ENCODE results near the gene KLHL10. TPM values are rescaled to one million over a fixed set of nuclear protein-coding genes. Genes with fewer than 3 reads are reported as not detected.
A peak's percentile ranks its signal among the peaks of the same experiment; 100 is the strongest.

Gene KLHL10
- total RNA-seq, result not detected

DNA sequence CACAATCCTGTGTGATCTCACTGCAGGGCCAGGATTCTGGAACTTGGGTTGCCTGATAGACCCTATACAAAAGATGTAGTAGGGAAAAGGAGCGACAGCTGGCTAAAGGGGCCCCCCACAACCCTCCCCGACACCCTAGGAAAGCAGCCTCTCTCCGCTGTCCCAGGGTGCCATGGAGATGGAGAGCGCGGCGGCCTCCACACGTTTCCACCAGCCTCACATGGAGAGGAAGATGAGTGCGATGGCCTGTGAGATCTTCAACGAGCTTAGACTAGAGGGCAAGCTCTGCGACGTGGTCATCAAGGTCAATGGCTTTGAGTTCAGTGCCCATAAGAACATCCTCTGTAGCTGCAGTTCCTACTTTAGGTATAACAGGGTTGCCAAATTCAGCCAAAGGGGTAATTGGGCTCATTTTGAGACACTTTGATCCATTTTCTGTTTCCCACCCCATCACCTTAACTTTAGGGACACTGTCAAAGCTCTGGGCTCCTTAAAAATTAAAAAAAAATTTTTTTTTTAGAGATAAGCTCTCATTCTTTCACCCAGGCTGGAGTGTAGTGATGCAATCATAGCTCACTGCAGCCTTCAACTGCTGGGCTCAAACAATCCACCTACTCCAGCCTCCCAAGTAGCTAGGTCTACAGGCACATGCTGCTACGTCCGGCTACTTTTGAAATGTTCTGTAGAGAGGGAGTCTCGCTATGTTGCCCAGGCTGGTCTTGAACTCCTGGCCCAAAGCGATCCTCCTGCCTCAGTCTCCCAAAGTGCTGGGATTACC is at the start of gene KLHL10:
KLHL10 (plus strand) TSS at position 65 of the 778 bp plus-strand sequence; CDS start at position 173, 108 bp downstream.
- no peak for DNase-seq

GRCh38 chr17:41792845-41793783 is 44.5 kb upstream of the KLHL10 start:
- no peak for DNase-seq

DNA sequence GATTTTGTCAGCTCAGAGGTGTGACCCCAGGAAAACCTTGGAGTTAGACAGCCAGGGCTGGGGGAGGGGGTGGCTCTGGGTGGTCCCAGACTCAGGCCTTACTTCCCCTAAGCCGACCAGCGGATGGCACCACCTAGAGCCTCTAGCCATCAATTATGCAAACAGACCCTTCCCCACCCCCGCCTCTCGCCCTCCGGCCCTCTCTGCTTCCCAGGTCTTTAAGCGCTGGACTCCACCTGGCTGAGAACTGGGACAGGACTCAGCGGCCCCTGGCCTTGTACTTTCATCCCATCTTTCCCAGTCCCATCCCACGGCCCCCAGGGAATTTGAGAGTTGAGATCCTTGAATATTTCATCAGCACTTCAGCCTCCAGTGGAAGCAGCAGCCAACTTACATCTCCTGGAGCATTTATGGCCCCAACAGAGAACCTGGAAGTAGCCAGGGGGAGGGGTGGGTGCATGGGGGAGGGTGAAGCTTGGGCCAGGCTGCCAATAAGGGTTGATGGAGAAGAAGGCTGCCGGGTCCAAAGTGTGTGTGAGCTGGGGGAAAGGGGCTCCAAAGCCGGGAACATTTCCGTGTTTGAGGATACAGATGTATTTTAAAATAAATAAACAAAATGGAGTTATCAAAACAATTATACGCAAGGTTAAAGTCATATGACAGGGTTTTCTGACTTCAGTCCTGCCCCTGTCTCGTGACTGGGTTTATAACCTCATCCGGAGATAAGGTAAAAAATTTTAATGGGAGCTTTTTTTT is 43.7 kb upstream of the KLHL10 start:
- no peak for DNase-seq

DNA sequence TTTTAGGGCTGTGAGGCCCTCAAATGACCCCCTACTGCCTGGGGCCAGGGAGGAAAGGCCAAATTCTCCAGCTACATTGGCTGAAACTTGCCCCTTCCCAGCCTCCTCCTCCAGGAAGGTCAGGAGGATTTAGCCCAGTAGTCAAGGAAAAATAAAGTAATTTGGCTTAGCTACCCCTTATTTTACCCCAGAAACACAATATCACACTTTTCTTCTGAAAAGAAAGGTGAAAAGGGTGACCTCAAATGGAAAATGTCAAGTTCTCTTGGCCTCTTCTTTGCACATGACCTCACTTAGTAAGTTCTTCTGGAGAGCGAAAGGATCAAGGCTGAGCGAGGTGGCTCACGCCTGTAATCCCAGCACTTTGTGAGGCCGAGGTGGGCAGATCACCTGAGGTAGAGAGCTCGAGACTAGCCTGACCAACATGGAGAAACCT is 43.1 kb upstream of the KLHL10 start:
- DNase-seq, result no peak

DNA sequence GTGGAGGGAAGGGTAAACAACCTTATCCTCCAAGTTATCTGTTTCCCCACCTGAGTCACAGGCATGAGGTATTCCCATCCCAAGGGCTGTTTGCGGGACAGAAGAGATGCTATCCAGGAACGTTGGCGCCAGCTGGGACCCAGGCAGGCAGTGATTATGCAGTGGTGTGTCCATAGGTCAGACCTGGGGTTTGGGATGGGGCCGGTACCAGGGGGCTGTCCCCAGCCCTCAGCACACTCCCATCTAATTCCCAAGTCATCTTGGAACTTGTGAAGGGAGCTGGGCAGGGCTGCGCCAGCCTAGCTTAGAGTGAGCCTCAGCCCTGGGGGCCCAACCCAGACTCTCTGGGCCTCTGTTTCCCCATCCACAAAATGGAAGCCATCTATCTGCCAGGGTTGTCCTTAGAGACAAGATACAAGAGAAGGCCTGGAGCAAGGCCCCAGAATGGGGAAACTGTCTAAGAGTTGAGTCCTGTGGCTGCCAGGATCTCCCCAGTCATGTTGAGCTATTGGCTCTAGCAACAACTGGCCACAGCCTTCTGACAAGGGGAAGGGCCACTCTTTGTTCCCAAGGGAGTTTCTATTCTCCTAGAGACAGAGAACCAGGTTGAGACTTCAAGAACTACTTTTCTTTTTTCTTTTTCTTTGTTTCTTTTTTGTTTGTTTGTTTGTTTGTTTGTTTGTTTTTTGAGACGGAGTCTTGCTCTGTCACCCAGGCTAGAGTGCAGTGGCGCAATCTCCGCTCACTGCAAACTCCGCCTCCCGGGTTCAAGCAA is 41.3 kb upstream of the KLHL10 start:
- no peak for DNase-seq

DNA sequence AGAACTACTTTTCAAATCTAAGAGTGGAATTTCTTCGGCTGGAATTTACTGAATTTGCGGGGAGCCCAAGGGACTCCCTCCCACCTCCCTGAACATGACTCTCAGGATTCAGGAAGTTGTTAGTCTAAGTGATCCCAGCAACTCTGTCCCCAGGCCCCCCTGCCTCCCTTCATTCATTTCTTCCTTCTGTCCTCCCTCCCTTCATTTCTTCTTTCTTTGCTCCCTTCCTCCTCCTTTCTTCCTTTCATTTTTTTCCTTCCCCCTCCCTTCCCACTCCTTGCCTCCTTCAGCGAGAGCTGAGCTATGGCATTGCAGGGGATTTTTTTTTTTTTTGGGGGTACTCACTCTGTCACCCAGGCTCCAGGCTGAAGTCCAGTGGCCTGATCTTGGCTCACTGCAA is 40.2 kb upstream of the KLHL10 start:
- no peak for DNase-seq

- DNase-seq, result no peak
Observed at GRCh38 chr17:41799366-41799765, 38.3 kb upstream of the KLHL10 start.

- no peak for DNase-seq
Observed at GRCh38 chr17:41800601-41801373, 36.8 kb upstream of the KLHL10 start.

GRCh38 chr17:41801374-41802271 is 36.0 kb upstream of the KLHL10 start:
- DNase-seq, result peak; percentile 45

DNA sequence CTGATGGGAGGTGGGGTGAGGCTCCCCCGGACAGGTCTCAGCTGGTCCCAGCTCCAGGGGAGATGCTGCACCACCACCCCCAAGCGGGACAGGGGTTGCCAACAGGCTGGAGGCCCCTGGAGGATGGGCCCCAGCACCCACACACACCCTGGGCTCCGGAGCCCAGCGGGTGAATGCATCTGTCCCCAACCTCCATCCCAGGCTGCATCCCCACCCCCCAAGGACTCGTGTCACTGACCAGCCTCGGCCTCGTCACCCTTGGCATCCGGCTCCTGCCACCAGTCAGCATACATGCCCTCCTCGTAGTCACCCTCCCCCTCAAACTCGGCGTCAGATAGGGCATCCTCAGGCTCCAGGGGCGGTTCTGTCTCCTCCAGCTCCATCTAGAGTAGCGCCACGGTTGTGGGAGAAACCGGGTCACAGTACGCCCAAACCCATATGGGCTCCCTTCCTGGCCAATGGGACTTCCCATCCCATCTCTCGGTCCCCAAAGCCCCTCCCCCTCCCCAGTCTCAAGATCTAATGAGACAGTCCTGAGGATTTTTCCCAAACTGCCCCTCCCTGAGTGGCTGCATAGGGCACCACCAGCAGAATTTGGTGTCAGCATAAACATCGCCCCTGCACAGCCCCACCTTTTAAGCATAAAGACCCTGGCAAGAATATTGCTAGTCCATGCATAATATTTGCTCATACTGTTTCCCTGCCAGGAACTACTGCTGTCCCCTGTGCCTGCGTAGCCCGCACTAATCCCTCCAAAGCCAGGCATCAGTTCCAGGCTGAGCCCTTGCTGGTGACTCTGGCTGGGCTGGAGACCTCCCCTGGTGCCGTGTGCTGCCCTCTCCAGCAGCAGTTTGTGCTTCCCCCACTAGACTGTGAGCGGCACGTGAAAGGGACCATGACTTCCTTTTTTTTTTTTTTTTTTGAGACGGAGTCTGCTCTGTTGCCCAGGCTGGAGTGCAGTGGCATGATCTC is 34.3 kb upstream of the KLHL10 start:
- DNase-seq, result no peak

- no peak for DNase-seq
Observed at GRCh38 chr17:41806685-41807445, 30.8 kb upstream of the KLHL10 start.

DNA sequence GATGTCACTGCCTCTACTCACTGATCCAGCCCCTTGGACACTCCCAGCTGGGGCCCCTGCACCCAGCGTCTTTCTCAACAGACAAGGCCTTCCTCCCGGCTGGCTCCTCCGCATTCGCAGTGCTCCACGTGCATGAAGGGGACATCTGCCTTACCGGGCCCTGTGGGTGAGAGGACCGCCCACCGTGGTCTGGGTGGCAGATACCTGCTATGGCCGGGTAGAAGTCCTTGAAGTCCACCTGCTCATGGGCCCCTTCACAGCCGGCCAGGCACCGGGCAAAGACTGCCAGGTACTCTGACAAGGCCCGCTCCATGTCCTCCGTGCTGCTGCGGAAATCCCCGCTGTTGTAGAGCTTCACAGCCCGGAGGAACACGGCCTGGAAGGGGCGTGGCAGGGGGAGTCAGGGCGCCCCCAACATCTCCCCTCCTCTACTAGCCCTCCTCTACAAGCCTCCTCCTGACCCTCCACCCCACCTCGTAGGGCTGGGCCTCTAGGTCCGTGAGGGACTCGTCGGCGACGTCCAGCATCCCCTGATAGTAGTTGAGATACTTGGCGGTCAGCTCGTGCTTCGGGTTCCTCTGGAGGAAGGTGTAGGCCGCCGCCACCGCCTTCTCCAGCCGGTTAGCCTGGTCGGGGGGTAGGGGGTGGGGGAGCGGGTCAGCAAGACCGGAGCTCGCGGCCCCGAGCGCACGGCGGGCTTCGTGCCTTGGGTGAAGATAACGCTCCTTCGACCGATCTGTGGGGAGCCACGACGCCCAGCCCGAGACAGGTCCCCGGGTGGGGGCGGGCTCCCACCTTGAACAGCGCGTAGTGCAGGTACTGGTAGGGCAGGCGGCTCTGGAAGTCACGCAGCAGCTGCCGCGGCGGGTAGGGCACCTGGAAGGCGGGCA is 26.7 kb upstream of the KLHL10 start:
- DNase-seq, result no peak

GRCh38 chr17:41811549-41812380 is 25.9 kb upstream of the KLHL10 start, which contains the start of gene P3H4:
P3H4 (minus strand) TSS chr17:41811949; CDS start chr17:41811915, 34 bp downstream.
- peak; percentile 73 for DNase-seq

GRCh38 chr17:41812381-41813151 is 25.1 kb upstream of the KLHL10 start, which contains the start of gene FKBP10:
FKBP10 (plus strand) TSS chr17:41813004; CDS start chr17:41813035, 31 bp downstream.
- no peak for DNase-seq
